ENCODE measurements around the gene GNA15.

GRCh38 chr19:3119071-3119595, 16.7 kb upstream of the GNA15 start:
- TF ChIP-seq CTCF (IDR thresholded peaks at IDR 0.05) (no peak), POLR2A (IDR thresholded peaks at IDR 0.05) (no peak)

All from adrenal gland (tissue), 5 donors.